Urothelium cell line (cell line): ENCODE results near the gene SIGLECL1.
"Not testable (repeated sequence)": the region's sequence is repeated elsewhere in the genome, so short reads cannot be mapped to it uniquely, and the experiment has no call there.

Experiments used
- DNase-seq: peaks from one replicate; pipeline ENCODE4 v3.0.0; 2011; ENCODE audit warnings: low spot score, mixed read lengths
- FAIRE-seq: peaks from 2 replicates; lab custom pipeline; 2011; peaks lifted over from hg19 to GRCh38; lab: Jason Lieb, UNC

Gene SIGLECL1

DNA sequence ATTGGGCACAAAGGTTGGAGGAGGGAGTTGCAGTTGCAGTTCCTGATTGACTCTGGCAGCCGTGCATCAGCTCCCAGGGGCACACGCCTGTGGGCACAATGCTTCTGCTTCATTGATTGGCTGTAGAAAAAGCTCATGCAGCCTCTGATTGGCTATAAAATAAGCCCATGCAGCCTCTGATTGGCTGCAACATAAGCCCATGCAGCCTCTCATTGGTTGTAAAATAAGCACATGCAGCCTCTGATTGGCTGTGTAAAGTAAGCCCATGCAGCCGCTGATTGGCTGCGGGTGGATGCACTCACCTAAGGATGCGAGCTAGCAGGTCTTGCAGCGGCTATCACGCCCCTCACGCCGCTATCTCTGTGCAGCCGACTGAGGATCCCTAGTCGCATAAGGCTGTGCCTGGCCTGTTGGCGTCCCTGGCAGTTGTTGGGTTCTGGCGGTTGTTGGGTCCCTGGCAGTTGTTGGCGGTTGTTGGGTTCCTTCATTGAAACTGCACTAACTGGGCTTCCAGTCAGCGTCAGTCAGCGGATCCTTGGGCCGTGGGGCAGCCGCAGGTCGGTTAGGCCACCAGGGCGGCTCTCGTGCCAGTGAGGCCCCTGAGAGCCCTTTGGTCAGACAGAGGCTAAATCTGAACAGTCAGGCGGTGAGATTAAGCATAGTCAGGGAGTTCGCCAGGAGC, at the start of gene SIGLECL1:
SIGLECL1 (plus strand) TSS at position 295 of the 682 bp plus-strand sequence. CDS start 12,993 bp downstream, outside the sequence.
- no peak for FAIRE-seq

DNA sequence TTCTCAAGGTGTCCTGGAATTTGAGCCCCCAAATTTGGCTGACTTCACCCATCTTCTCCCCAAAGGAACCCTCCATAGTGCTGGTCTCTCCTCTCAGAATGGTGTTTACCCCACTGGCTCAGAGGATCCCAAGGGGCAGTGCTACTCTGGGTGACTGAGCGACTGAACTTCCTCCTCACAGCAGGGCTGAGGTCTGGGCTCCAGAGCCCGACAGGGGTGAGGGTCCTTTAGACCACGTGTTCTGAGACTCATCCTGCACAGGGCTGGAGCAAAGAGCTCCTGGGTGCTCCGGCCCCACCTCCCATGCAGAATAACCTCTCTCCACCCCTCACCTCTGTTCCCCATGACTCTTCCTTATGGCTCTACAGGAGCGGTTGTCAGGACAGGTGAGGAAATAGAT, 49.2 kb upstream of the SIGLECL1 start:
- FAIRE-seq (no peak), DNase-seq (no peak)

More for the DNA sequence above, at the start of gene SIGLECL1:
- no peak for DNase-seq

DNA sequence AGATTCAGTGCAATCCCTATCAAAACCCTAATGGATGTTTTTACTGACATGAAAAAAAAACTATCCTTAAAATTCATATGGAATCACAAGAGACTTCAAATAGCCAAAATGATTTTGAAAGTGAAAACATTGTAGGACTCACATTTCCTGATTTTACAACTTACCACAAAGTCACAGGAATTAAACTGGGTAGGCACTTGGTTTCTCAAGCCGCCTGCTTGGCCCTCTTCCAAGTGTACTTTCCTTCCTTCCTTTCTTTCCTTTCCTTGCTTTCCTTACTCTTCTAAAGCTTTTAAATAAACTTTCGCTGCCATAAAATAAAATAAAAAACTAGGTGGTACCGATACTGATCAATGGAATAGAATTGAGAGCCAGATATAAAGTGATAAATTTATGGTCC, 47.0 kb upstream of the SIGLECL1 start:
- FAIRE-seq (no peak), DNase-seq (no peak)

DNA sequence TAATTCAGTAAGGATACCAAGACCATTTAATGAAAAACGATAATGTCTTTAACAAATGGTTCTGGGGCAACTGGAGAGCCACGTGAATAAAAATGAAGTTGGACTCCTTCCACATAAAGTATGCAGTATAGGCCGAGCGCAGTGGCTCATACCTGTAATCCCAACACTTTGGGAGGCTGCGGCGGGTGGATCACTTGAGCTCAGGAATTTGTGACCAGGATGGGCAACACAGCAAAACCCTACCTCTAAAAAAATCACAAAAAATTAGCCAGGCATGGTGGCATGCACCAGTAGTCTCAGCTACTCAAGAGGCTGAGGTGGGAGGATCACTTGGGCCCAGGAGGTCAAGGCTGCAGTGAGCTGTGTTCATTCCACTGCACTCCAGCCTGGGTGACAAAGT, 46.6 kb upstream of the SIGLECL1 start:
- no peak for FAIRE-seq
- DNase-seq: no peak

DNA sequence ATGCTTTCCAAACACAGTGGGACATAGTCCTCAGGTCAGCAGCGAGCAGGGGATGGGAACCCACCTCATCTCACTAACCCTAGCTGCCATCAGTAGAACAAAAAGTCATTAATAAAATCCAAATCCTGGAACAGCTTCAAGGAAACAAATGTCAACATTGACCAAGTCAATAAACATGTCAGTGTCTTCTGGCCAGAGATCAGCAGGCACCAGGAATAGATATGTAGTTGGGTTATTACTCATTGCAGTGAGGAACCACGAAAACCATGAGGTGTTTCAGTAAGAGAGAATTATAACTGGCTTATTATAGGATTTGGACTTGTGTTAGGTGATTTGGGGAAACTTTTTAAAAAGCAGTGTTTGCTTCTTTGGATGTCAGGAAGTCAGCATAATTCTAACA, 43.1 kb upstream of the SIGLECL1 start:
- FAIRE-seq (no peak), DNase-seq (no peak)

DNA sequence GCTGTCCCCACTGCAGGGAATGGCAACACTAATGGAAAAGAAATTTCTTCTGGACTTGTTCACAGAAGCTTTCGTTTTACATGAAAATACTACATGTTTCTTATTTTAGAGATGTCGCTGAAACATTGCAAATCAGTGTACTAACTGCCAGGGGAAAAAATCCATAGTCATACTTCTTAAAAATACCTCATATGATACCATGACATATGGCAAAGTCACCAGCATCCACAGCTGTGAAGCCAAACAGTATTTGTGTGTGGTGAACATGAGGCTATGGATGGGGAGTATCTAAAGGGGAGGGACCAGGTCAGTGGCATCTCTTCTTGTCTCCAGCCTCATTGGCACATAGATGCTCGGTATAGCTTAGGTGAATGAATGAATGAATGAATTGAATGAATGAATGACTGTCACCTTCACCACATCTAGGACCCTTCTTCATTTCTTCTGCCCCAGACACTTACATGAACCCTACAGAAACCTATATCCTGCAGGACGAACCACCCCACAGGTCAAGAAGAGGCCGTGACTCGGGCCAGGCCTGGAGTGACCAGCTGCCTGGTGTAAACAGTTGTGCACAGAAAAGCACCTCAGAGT, 40.6 kb upstream of the SIGLECL1 start:
- DNase-seq (no peak), FAIRE-seq (no peak)

DNA sequence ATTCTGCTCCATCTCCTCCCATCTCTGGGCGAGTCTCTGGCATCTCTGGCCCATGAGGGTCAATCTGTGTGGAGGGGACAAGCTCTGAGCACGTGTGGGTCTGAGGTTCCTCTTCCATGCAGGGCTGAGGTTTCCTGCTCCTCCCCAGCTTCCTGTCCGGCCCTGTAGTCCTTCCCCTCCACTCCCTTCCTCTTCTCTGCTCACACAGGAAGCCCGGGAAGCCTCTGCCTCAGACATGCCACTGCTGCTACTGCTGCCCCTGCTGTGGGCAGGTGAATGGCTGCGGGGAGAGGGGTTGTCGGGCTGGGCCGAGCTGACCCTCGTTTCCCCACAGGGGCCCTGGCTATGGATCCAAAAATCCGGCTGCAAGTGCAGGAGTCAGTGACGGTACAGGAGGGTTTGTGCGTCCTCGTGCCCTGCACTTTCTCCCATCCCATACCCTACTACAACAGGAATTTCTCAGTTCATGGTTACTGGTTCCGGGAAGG, 40.0 kb upstream of the SIGLECL1 start:
- not testable (repeated sequence) for DNase-seq
- peak; percentile 62 for FAIRE-seq

DNA sequence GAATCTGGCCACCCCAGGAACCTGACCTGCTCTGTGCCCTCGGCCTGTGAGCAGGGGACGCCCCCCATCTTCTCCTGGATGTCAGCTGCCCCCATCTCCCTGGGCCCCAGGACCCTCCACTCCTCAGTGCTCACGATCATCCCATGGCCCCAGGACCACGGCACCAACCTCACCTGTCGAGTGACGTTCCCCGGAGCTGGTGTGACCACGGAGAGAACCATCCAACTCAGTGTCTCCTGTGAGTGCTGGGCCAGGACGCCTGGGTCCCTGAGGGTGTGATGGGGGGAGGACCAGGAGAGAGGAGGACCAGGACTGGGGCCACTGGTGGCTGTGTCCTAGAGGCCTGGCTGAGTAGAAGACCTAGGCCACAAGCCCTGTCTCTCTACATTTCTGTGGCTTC, 39.0 kb upstream of the SIGLECL1 start:
- no peak for DNase-seq
- FAIRE-seq: no peak

DNA sequence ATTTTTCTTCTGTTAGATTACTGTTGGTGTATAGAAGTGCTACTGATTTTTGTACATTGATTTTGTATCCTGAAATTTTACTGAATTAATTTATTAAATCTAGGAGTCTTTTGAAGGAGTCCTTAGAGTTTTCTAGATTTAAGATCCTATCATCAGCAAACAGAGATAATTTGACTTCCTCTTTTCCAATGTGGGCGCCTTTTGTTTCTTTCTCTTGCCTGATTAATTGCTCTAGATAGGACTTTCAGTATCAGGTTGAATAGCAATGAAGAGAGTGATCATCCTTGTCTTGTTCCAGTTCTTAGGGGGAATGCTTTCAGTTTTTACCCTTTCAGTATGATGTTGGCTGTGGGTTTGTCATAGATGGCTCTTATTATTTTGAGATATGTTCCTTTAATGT, 31.6 kb upstream of the SIGLECL1 start:
- DNase-seq (no peak), FAIRE-seq (no peak)

DNA sequence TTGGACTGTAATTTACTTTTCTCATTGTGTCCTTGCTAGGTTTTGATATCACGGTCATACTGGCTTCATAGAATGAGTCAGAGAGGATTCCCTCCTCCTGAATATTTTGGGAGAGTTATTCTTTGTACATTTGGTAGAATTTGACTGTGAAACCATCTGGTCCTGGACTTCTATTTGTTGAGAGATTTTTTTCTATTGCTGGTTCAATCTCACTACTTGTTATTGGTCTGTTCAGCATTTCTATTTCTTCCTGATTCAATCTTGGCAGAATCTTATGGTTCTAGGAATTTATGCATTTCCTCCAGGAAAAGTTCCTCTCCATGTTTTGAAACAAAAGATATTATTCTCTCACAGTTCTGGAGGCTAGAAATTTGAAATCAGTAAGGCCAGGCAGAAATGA, 30.9 kb upstream of the SIGLECL1 start:
- FAIRE-seq (no peak), DNase-seq (no peak)

DNA sequence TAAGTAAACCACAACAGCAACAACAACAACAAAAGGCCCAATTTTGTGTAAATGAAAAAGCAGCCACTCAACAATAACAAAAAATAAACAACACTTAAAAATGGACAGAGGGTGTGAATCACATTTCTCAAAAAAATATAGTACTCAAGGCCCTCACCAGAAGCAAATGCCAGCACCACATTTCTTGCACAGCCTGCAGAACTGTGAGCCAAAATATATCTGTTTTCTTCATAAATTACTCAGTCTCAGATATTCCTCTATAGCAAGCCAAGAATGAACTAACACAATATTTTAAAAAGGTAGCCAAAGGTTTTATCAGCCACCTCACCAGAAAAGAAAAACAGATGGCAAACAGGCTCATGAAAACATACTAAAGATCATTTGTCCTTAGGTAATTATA, 29.9 kb upstream of the SIGLECL1 start:
- DNase-seq (no peak), FAIRE-seq (no peak)

DNA sequence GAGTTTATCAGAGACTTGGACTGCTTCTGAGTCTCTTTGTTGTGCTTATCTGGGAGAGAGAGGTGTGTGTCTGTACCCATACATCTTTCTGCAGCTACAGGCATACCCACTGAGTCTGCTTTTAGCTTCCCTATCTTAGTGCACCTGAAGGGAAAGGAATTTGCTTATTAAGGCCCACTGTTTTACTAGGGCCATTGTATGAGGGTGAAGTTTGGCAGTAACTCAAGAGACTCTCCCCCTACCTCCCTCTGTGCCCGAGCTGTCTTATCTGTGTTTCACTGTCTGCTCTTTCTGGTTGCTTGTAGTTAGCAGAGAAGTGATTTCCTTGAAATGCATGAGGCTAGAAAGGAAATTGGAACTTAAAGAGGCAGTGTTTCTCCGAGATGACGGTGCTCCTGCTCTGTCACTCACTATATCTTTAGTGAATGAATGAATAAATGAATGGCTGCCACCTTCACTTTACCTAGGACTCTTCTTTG, 26.7 kb upstream of the SIGLECL1 start:
- no peak for FAIRE-seq
- DNase-seq: no peak

DNA sequence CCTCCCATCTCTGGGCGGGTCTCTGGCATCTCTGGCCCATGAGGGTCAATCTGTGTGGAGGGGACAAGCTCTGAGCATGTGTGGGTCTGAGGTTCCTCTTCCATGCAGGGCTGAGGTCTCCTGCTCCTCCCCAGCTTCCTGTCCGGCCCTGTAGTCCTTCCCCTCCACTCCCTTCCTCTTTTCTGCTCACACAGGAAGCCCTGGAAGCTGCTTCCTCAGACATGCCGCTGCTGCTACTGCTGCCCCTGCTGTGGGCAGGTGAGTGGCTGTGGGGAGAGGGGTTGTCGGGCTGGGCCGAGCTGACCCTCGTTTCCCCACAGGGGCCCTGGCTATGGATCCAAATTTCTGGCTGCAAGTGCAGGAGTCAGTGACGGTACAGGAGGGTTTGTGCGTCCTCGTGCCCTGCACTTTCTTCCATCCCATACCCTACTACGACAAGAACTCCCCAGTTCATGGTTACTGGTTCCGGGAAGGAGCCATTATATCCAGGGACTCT, 25.9 kb upstream of the SIGLECL1 start, which contains the start of gene CD33:
CD33 (plus strand) TSS at position 183 of the 496 bp plus-strand sequence; CDS start at position 222, 39 bp downstream.
- peak; percentile 27 for FAIRE-seq
- DNase-seq: not testable (repeated sequence)

DNA sequence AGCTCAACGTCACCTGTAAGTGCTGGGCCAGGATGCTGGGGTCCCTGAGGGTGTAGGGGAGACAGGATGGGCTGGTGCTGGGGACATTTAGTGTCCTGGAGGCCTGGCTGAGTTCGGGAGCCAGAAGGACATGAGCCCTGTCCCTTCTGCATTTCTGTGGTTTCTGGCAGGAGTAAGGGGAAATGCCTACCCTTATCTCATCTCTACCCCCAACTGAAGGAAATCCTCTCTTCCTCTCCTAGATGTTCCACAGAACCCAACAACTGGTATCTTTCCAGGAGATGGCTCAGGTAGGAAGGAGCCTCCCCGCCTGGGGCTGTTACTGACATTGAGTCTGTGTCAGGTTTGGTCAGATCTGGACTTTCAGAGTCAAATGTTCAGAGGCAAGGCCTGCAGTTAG, 24.8 kb upstream of the SIGLECL1 start:
- no peak for DNase-seq
- FAIRE-seq: no peak

DNA sequence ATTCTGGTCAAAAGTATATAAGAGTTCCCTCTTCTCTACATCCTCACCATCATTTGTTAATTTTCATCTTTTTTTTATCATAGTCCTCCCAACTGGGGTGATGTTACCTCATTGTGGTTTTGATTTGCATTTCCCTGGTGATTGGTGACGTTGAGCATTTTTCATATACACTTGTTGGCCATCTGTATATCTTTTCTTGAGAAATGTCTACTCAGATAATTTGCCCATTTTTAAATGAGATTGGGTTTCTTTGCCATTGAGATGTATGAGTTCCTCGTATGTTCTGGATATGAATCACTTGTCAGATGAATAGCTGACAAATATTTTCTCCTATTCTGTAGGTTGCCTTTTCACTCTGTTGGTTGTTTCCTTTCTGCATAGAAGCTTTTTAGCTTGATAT, 23.6 kb upstream of the SIGLECL1 start:
- no peak for FAIRE-seq
- no peak for DNase-seq

DNA sequence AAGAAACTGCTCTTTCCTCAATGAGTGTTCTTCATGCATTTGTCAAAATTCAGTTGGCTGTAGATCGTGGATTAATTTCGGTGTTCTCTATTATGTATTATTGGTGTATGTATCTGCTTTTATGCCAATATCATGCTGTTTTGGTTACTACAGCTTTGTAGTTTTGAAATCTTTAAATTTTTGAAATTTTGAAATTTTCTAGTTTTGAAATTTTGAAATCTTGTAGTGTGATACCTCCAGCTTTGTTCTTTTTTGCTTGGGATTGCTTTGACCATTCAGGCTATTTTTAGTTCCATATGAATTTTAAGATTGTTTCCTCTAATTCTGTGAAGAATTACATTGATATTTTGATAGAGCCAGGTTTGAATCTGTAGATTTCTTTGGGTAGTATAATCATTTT, 22.9 kb upstream of the SIGLECL1 start:
- DNase-seq: no peak
- FAIRE-seq: no peak

DNA sequence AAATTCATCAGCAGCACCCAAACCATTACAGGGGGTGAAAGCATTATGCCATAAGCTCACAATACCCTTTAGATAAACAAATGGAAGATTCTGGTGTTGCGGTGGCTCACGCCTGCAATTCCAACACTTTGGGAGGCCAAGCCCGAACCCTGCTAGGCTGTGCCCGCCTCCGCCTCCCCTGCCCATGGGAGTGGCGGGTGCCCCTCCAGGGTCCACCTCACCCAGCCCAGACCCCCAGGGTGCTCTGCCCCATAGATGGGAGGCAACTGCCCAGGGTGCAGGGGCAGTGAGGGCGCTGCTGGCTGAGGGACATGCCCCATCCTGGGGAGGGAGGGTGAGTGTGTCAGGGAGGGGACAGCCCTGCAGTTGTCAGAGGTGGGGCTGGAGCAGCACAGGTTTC, 10.0 kb upstream of the SIGLECL1 start:
- no peak for DNase-seq
- FAIRE-seq: no peak

DNA sequence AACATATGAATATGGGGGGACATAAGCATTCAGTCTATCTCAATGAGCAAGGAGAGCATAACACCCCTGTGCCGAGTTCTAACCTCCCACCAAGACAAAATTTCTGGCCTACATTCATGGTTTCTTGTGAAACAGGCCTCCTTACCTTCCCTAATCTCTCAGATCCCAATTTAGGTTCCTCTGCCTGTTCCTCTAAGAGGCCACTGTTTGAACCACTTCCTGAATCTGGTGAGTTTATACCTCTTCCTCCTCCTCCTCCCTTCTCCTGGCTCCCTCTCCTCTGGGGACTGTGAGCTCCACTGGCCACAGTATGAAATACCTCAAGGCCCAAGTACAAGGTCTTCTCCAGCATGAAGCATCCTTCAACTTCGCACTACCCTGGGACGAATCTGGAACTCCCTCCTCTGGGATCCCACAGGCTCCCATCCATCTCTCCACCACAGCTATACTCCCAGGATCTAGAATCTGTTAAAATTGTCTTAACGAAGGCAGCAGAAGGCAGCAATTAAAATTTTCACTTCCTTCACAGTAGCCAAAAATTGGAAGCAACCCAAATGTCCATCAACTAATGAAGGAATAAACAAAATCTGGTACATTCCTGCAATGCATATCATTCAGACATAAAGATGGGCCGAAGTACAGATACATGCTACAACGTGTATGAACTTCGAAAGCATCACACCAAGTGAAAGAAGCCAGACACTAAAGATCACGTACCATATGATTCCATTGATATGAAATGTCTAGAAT, 7.8 kb upstream of the SIGLECL1 start:
- DNase-seq: no peak
- FAIRE-seq: no peak

DNA sequence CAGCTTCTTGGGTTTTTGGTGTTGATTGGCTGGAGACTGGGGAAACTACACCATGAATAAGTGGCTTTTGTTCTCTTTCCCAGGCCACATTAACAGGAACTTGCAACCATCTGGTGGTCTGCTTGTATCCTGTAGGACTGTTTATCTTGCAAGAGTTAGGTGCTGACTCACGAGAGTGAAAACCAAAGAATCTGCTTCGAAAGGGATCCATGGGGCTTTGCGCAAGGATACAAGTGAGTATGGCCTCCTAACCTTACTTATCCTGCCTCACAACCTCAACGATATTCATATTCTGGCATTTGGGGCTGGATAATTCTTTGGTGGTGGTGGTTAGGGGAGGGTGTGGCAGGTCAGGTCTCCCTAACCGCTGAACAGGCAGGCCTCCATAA, 4.7 kb upstream of the SIGLECL1 start:
- DNase-seq (no peak), FAIRE-seq (no peak)

DNA sequence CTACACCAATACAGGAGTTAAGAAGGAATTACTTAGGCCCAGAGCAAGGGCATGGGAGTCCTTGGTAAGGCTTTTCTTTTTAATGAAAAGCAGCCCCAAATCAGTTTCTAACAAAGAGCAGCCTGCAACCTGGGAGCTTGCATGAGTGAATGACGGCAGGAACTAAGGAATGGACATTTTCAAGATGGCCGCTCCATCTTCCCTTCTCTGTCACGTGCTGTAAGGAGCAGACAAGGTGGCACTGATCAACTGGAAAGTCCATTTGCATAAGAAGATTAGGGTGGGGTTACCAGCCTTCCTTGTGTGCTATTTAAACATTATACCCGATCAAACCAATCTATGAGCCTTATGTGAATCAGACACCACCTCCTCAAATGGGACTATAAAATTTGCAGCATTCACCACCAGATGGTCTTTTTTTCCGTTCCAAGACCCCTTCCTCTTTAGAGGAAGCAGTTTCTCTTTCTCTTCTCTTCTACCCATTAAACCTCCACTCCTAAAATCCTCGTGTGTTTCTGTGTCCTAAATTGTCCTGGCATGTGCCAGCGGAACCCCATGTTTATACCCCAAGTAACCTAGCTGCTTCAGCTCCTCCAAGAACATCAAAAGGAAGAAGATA, 2.8 kb upstream of the SIGLECL1 start:
- DNase-seq (no peak), FAIRE-seq (no peak)

DNA sequence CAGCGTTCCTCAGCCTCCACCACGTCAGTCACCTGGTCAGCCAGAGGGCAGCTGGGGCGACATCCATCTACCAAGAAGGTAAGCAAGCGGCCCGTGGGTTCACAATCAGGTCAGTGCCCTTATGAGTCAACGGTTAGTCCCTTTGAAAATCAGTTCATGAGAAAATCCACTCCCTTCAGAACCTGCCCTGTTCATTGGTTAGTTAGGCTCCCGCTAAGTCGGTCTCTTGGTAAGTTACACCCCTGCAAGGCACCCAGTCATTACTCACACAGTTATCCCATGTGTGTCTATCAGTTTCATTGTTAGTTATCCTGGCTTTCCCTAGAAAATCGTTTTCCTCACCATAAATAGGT, 564 bp downstream of the SIGLECL1 start:
- DNase-seq (no peak), FAIRE-seq (no peak)
